H9 (cell line): ENCODE measurements around the gene REEP3. TPM values are rescaled to one million over a fixed set of nuclear protein-coding genes. Genes with fewer than 3 reads are reported as not detected.

Source experiments
- DNase-seq: peaks from one replicate; pipeline ENCODE4 v3.0.0-alpha.2; 2017
- H2AFZ ChIP-seq: one replicate; pipeline ENCODE4 v1.6.1; 2013; ENCODE audit warnings: mild to moderate bottlenecking, low read length, control low read depth, moderate library complexity
- H2AK5ac ChIP-seq: 2 replicates; pipeline ENCODE4 v1.6.1; 2013; ENCODE audit warnings: low read length, control low read depth, mixed read lengths; ENCODE audit not compliant: insufficient read length
- H2BK120ac ChIP-seq: one replicate; pipeline ENCODE4 v1.6.1; 2013; ENCODE audit warnings: low read depth, mild to moderate bottlenecking, low read length, control low read depth, inconsistent platforms; ENCODE audit not compliant: poor library complexity, severe bottlenecking
- H2BK12ac ChIP-seq: 2 replicates; pipeline ENCODE4 v1.6.1; 2013; ENCODE audit warnings: low read length, control low read depth, mixed read lengths, low read depth; ENCODE audit not compliant: insufficient read length
- H2BK15ac ChIP-seq: 2 replicates; pipeline ENCODE4 v1.6.1; 2013; ENCODE audit warnings: low read depth, low read length, control low read depth
- H2BK20ac ChIP-seq: one replicate; pipeline ENCODE4 v1.6.1; 2013; ENCODE audit warnings: low read depth, mild to moderate bottlenecking, low read length, control low read depth, inconsistent platforms; ENCODE audit not compliant: poor library complexity, severe bottlenecking
- H2BK5ac ChIP-seq: 2 replicates; pipeline ENCODE4 v1.6.1; 2013; ENCODE audit warnings: low read length, control low read depth, mixed read lengths; ENCODE audit not compliant: insufficient read length
- H3K14ac ChIP-seq: 2 replicates; pipeline ENCODE4 v1.6.1; 2013; ENCODE audit warnings: low read length, control low read depth; ENCODE audit not compliant: insufficient read depth
- H3K18ac ChIP-seq: 2 replicates; pipeline ENCODE4 v1.6.1; 2013; ENCODE audit warnings: low read depth, mild to moderate bottlenecking, mixed read lengths, low read length, control low read depth; ENCODE audit not compliant: insufficient read length
- H3K23ac ChIP-seq: 2 replicates; pipeline ENCODE4 v1.6.1; 2013; ENCODE audit warnings: low read length, control low read depth, mixed read lengths, low read depth; ENCODE audit not compliant: insufficient read length
- H3K23me2 ChIP-seq: 2 replicates; pipeline ENCODE4 v1.6.1; 2013; ENCODE audit warnings: low read depth, mild to moderate bottlenecking, mixed read lengths, low read length, control low read depth; ENCODE audit not compliant: insufficient read length, poor library complexity, severe bottlenecking
- H3K27ac ChIP-seq: 2 replicates; pipeline ENCODE4 v1.5.1; 2013; ENCODE audit warnings: low read length, control low read depth, mixed read lengths, low read depth; ENCODE audit not compliant: insufficient read length
- H3K27me3 ChIP-seq: 2 replicates; pipeline ENCODE4 v1.6.1; 2013; ENCODE audit warnings: low read length, control low read depth, inconsistent platforms; ENCODE audit not compliant: insufficient read depth
- H3K4ac ChIP-seq: 2 replicates; pipeline ENCODE4 v1.6.1; 2013; ENCODE audit warnings: low read depth, mild to moderate bottlenecking, control low read depth, inconsistent platforms, low read length, moderate library complexity
- H3K4me1 ChIP-seq: 2 replicates; pipeline ENCODE4 v1.6.1; 2013; ENCODE audit warnings: low read length, control low read depth, inconsistent platforms; ENCODE audit not compliant: insufficient read depth
- H3K4me2 ChIP-seq: 2 replicates; pipeline ENCODE4 v1.6.1; 2013; ENCODE audit warnings: low read length, control low read depth, mixed read lengths; ENCODE audit not compliant: insufficient read length, insufficient read depth
- H3K56ac ChIP-seq: 2 replicates; pipeline ENCODE4 v1.6.1; 2013; ENCODE audit warnings: low read depth, mild to moderate bottlenecking, mixed read lengths, low read length, control low read depth; ENCODE audit not compliant: insufficient read length
- H3K79me1 ChIP-seq: 2 replicates; pipeline ENCODE4 v1.6.1; 2013; ENCODE audit warnings: low read depth, mild to moderate bottlenecking, moderate library complexity, low read length, control low read depth, inconsistent platforms; ENCODE audit not compliant: insufficient read depth, poor library complexity, severe bottlenecking
- H3K79me2 ChIP-seq: 2 replicates; pipeline ENCODE4 v1.6.1; 2013; ENCODE audit warnings: low read length, control low read depth, inconsistent platforms; ENCODE audit not compliant: insufficient read depth
- H3K9ac ChIP-seq: 2 replicates; pipeline ENCODE4 v1.6.1; 2013; ENCODE audit warnings: low read length, control low read depth, mixed read lengths; ENCODE audit not compliant: insufficient read length; ENCODE audit errors: extremely low read depth
- H3K9me3 ChIP-seq: one replicate; pipeline ENCODE4 v1.6.1; 2013; ENCODE audit warnings: low read depth, low read length, inconsistent platforms; ENCODE audit not compliant: control insufficient read depth
- H3T11ph ChIP-seq: one replicate; pipeline ENCODE4 v1.6.1; 2013; ENCODE audit warnings: mild to moderate bottlenecking, low read length, control low read depth, inconsistent platforms
- H4K20me1 ChIP-seq: one replicate; pipeline ENCODE4 v1.6.1; 2013; ENCODE audit not compliant: control insufficient read depth, insufficient read length, insufficient read depth
- H4K5ac ChIP-seq: 2 replicates; pipeline ENCODE4 v1.6.1; 2013; ENCODE audit warnings: low read depth, mild to moderate bottlenecking, mixed read lengths, low read length, control low read depth; ENCODE audit not compliant: insufficient read length
- H4K8ac ChIP-seq: replicated peaks from 2 replicates; pipeline ENCODE4 v1.6.1; 2013; ENCODE audit warnings: low read length, control low read depth, mixed read lengths, low read depth; ENCODE audit not compliant: insufficient read length
- H4K91ac ChIP-seq: 2 replicates; pipeline ENCODE4 v1.6.1; 2013; ENCODE audit warnings: low read depth, mild to moderate bottlenecking, moderate library complexity, mixed read lengths, low read length, control low read depth; ENCODE audit not compliant: insufficient read length
- H3K27ac Mint-ChIP-seq, 3 experiments: 2 replicates in 2 of 3; 3 replicates in 1 of 3; pipeline ENCODE4 v1.8.0; 2020 to 2021; ENCODE audit warnings: mixed read lengths in 3 of 3, mild to moderate bottlenecking in 1 of 3, moderate library complexity in 1 of 3
- H3K27me3 Mint-ChIP-seq: 2 replicates; pipeline ENCODE4 v1.8.0; 2021; ENCODE audit warnings: low read depth, mild to moderate bottlenecking, moderate library complexity, mixed read lengths
- H3K36me3 Mint-ChIP-seq, 3 experiments: 2 replicates in 2 of 3; 3 replicates in 1 of 3; pipeline ENCODE4 v1.8.0; 2020 to 2021; ENCODE audit warnings: low read depth in 3 of 3, mixed read lengths in 3 of 3; ENCODE audit not compliant: insufficient read depth in 1 of 3
- H3K4me1 Mint-ChIP-seq, 2 experiments: 2 replicates each; pipeline ENCODE4 v1.8.0; 2020; ENCODE audit warnings: mixed read lengths in 2 of 2
- H3K4me3 Mint-ChIP-seq, 2 experiments: 2 replicates in 1 of 2; 3 replicates in 1 of 2; pipeline ENCODE4 v1.8.0; 2020 to 2021; ENCODE audit warnings: mild to moderate bottlenecking in 2 of 2, mixed read lengths in 2 of 2, moderate library complexity in 1 of 2
- H3K9me3 Mint-ChIP-seq, 2 experiments: 2 replicates in 1 of 2; 3 replicates in 1 of 2; pipeline ENCODE4 v1.8.0; 2020; ENCODE audit warnings: mild to moderate bottlenecking in 2 of 2, mixed read lengths in 2 of 2, moderate library complexity in 1 of 2
- CTCF ChIP-seq: fragments of 200-600 bp; sonication (generic); conservative IDR thresholded peaks from 3 replicates; pipeline ENCODE4 v1.8.0; 2021; ENCODE audit warnings: antibody characterized with exemption, mild to moderate bottlenecking
- WGBS: extraction: QIAGEN DNeasy Blood & Tissue Kit; methylation state at CpG from one replicate; pipeline ENCODE4 v1.1.7; 2013; ENCODE audit warnings: missing lambda C conversion rate, low lambda C conversion rate, mixed read lengths; ENCODE audit not compliant: insufficient read length; ENCODE audit errors: extremely low coverage; 5-methylcytosine and 5-hydroxymethylcytosine counted together
- total RNA-seq: library from RNA; stranded (reverse); gene quantifications from 2 replicates; pipeline ENCODE4 v1.2.1, GENCODE V29; 2021

The REEP3 gene
- total RNA-seq, 1 experiment from 2014 or later = 21.4 TPM

DNA sequence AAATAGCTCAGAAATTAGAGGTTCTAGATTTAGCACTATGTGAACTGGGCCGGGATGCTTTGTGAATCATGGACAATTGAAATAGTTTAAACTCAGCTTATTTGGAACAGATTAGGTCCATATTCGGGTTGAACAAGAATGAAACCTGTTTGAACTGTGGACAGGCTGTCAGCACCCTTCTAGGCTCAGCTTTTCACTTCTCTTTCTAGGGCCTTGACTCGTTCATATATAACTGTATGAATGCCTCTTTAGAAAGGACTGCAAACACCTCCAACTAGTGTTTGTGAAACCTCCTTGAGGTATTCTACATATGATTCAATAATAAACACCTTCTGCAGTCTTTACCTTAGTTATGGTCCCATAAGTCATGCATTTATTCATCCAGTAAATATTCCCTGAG lies 115.6 kb downstream of the REEP3 start:
- DNase-seq = no peak
- no peak overlapping the region for H2BK20ac ChIP-seq
- no peak overlapping the region for H3K27ac ChIP-seq
- no peaks in the 10 kb centered on the region for H3K36me3 Mint-ChIP-seq
- H3K9ac ChIP-seq = no peak overlapping the region
- H3K4me3 Mint-ChIP-seq = no peak overlapping the region
- no peak overlapping the region for H2BK120ac ChIP-seq
- no peaks in the 10 kb centered on the region for H3K9me3 Mint-ChIP-seq
- no peaks in the 10 kb centered on the region; the same call in 1 of the 2 replicates for H3K27me3 Mint-ChIP-seq
- H3K23me2 ChIP-seq = no peaks in the 10 kb centered on the region
- no peak overlapping the region for H3K14ac ChIP-seq
- no peaks in the 10 kb centered on the region for H3K9me3 ChIP-seq
- H3K56ac ChIP-seq = no peak overlapping the region
- no peaks in the 10 kb centered on the region for H4K20me1 ChIP-seq
- no peak overlapping the region for H2BK5ac ChIP-seq
- no peak overlapping the region for H2BK12ac ChIP-seq
- H3K23ac ChIP-seq = no peak overlapping the region
- no peak for TF ChIP-seq CTCF
- no peak overlapping the region for H3K4ac ChIP-seq
- H3K4me1 ChIP-seq = no peaks in the 10 kb centered on the region; the same call in 1 of the 2 replicates
- no peak overlapping the region for H4K5ac ChIP-seq
- no peak overlapping the region for H2AK5ac ChIP-seq
- no peak overlapping the region for H2AFZ ChIP-seq
- no peak overlapping the region for H3K18ac ChIP-seq
- no peaks in the 10 kb centered on the region for H3K27me3 ChIP-seq
- H3K79me1 ChIP-seq = no peaks in the 10 kb centered on the region
- H3T11ph ChIP-seq = no peak overlapping the region
- no peak overlapping the region for H3K4me2 ChIP-seq
- peaks cover 0 to 9% of the 10 kb centered on the region in 2 experiments; a peak in 2 of 4 replicates for H3K4me1 Mint-ChIP-seq
- WGBS = no CpG with 5 or more reads among the region's 3 CpGs
- no peak overlapping the region for H4K91ac ChIP-seq
- H4K8ac ChIP-seq = no peak overlapping the region
- no peak overlapping the region for H3K27ac Mint-ChIP-seq
- no peaks in the 10 kb centered on the region for H3K79me2 ChIP-seq
- H2BK15ac ChIP-seq = no peak overlapping the region
